D341Med (cell line): ENCODE data around the gene INSL3.
"Not testable (repeated sequence)": the region's sequence is repeated elsewhere in the genome, so short reads cannot be mapped to it uniquely, and the experiment has no call there.

Experiments
- DNase-seq: peaks from one replicate; pipeline ENCODE4 v3.0.0; 2012; ENCODE audit warnings: low spot score

Gene INSL3

GRCh38 chr19:17783721-17784120 is 37.6 kb downstream of the INSL3 start:
- not testable (repeated sequence) for DNase-seq

GRCh38 chr19:17780781-17781180 is 40.5 kb downstream of the INSL3 start:
- no peak for DNase-seq

- no peak for DNase-seq
Observed at GRCh38 chr19:17778968-17779929, 42.1 kb downstream of the INSL3 start.

- peak; percentile 62 for DNase-seq
Observed at GRCh38 chr19:17778251-17778967, 42.9 kb downstream of the INSL3 start.

- not testable (repeated sequence) for DNase-seq
Observed at GRCh38 chr19:17777840-17778239, 43.5 kb downstream of the INSL3 start.

- no peak for DNase-seq
Observed at GRCh38 chr19:17775991-17776803, 45.1 kb downstream of the INSL3 start.

- peak; percentile 48 for DNase-seq
Observed at GRCh38 chr19:17775245-17775927, 45.9 kb downstream of the INSL3 start.

- no peak for DNase-seq
Observed at GRCh38 chr19:17772172-17772571, 49.1 kb downstream of the INSL3 start.

- no peak for DNase-seq
Observed at GRCh38 chr19:17770613-17771012, 50.7 kb downstream of the INSL3 start.

GRCh38 chr19:17767559-17767958 is 53.8 kb downstream of the INSL3 start:
- DNase-seq = no peak

GRCh38 chr19:17766543-17767131 is 54.7 kb downstream of the INSL3 start:
- peak; percentile 90 for DNase-seq
